ENCODE data around the gene TRAPPC14.

DNA sequence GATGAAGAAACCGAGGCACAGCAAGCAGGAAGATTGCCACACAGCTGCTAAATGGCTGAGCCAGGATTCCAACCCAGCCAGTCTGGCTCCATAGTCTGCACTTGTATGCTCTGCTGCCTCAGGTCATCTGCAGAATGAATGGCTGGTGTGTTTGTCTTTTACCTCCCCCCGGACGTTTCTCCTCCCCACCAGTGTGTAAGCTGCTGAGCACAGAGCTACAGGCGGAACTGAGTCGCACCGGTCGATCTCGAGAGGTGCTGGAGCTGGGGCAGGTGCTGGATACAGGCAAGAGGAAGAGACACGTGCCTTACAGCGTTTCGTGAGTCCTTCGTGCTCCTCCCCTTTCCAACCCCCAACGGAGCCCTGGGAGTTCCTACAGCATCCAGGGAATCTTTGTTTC lies 36.5 kb downstream of the TRAPPC14 start:
- TF ChIP-seq, protein P1, sequence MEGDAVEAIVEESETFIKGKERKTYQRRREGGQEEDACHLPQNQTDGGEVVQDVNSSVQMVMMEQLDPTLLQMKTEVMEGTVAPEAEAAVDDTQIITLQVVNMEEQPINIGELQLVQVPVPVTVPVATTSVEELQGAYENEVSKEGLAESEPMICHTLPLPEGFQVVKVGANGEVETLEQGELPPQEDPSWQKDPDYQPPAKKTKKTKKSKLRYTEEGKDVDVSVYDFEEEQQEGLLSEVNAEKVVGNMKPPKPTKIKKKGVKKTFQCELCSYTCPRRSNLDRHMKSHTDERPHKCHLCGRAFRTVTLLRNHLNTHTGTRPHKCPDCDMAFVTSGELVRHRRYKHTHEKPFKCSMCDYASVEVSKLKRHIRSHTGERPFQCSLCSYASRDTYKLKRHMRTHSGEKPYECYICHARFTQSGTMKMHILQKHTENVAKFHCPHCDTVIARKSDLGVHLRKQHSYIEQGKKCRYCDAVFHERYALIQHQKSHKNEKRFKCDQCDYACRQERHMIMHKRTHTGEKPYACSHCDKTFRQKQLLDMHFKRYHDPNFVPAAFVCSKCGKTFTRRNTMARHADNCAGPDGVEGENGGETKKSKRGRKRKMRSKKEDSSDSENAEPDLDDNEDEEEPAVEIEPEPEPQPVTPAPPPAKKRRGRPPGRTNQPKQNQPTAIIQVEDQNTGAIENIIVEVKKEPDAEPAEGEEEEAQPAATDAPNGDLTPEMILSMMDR (IDR thresholded peaks at IDR 0.05; ENCODE audit: insufficient read depth, low read length, poor library complexity, severe bottlenecking): no peak
- no peak for TF ChIP-seq EZH2phosphoT487 (conservative IDR thresholded peaks at IDR 0.05; ENCODE audit: low read length)

Data from SU-DHL-6 (cell line).